HEK293 (cell line): ENCODE data around the gene CBX3.

Source experiments
- CTCF ChIA-PET: fragments of 350-600 bp; formaldehyde crosslinking; extraction: SDS; loops from one replicate; lab custom pipeline; 2021; ENCODE audit warnings: antibody characterized with exemption; lab: Yijun Ruan, JAX
- POLR2A ChIA-PET: fragments of 300-600 bp; formaldehyde crosslinking; extraction: SDS; loops from one replicate; lab custom pipeline; 2020; ENCODE audit warnings: antibody characterized with exemption, inconsistent platforms; lab: Yijun Ruan, JAX
- H3K27ac ChIP-seq: fragments of 200-500 bp; sonication (Bioruptor generic); 2 replicates; pipeline ENCODE4 v1.5.1; 2014; ENCODE audit warnings: low read depth, low read length, control low read depth, inconsistent platforms; ENCODE audit errors: extremely low read depth
- H3K36me3 ChIP-seq, 2 experiments: fragments of 200-500 bp in 1 of 2; sonication (Bioruptor generic) in 1 of 2; 1 replicate in 1 of 2; 2 replicates in 1 of 2; pipeline ENCODE4 v1.5.1; 2014 to 2017; ENCODE audit warnings: inconsistent platforms in 2 of 2, low read length in 2 of 2; ENCODE audit not compliant: control insufficient read depth in 2 of 2, insufficient read depth in 1 of 2
- H3K4me1 ChIP-seq: fragments of 200-500 bp; sonication (Bioruptor generic); 2 replicates; pipeline ENCODE4 v1.5.1; 2014; ENCODE audit warnings: mild to moderate bottlenecking, low read length, inconsistent platforms; ENCODE audit not compliant: control insufficient read depth, insufficient read depth
- H3K4me3 ChIP-seq: 2 replicates; pipeline ENCODE4 v1.5.1; 2011; ENCODE audit warnings: low read depth, mild to moderate bottlenecking, control low read depth, low read length, moderate library complexity
- H3K9me3 ChIP-seq: fragments of 200-500 bp; sonication (Bioruptor generic); 2 replicates; pipeline ENCODE4 v1.5.1; 2014; ENCODE audit warnings: low read depth, low read length, inconsistent platforms; ENCODE audit not compliant: control insufficient read depth, insufficient read depth
- INSM2 ChIP-seq: fragments of 450-650 bp; formaldehyde crosslinking; IDR thresholded peaks from 2 replicates; pipeline ENCODE4 v1.5.1; 2016; ENCODE audit warnings: missing biosample characterization, missing genetic modification characterization
- KLF16 ChIP-seq: fragments of 450-650 bp; formaldehyde crosslinking; IDR thresholded peaks from 2 replicates; pipeline ENCODE4 v1.5.1; 2017; ENCODE audit warnings: missing biosample characterization, missing genetic modification characterization
- KLF8 ChIP-seq: fragments of 450-650 bp; formaldehyde crosslinking; IDR thresholded peaks from 2 replicates; pipeline ENCODE4 v1.5.1; 2016; ENCODE audit warnings: missing biosample characterization, missing genetic modification characterization
- REST ChIP-seq: fragments of 450-650 bp; formaldehyde crosslinking; IDR thresholded peaks from 2 replicates; pipeline ENCODE4 v1.5.1; 2016; ENCODE audit warnings: missing biosample characterization, missing genetic modification characterization
- ZBTB44 ChIP-seq: fragments of 450-650 bp; IDR thresholded peaks from 2 replicates; pipeline ENCODE4 v1.5.1; 2018; ENCODE audit warnings: missing biosample characterization, mild to moderate bottlenecking, missing genetic modification characterization
- ZFP3 ChIP-seq: fragments of 450-650 bp; formaldehyde crosslinking; IDR thresholded peaks from 2 replicates; pipeline ENCODE4 v1.5.1; 2016; ENCODE audit warnings: low read depth, missing biosample characterization, missing genetic modification characterization
- ZNF140 ChIP-seq: fragments of 450-650 bp; formaldehyde crosslinking; IDR thresholded peaks from 2 replicates; pipeline ENCODE4 v1.5.1; 2016; ENCODE audit warnings: missing biosample characterization, missing genetic modification characterization
- ZNF155 ChIP-seq: fragments of 450-650 bp; formaldehyde crosslinking; IDR thresholded peaks from 2 replicates; pipeline ENCODE4 v1.5.1; 2016; ENCODE audit warnings: missing biosample characterization, missing genetic modification characterization
- ZNF280D ChIP-seq: fragments of 450-650 bp; formaldehyde crosslinking; IDR thresholded peaks from 2 replicates; pipeline ENCODE4 v1.5.1; 2016; ENCODE audit warnings: missing biosample characterization, missing genetic modification characterization
- ZNF366 ChIP-seq: fragments of 450-650 bp; formaldehyde crosslinking; conservative IDR thresholded peaks from 2 replicates; pipeline ENCODE4 v1.5.1; 2016; ENCODE audit warnings: missing biosample characterization, missing genetic modification characterization
- ZNF544 ChIP-seq: fragments of 450-650 bp; formaldehyde crosslinking; IDR thresholded peaks from 2 replicates; pipeline ENCODE4 v1.5.0; 2017; ENCODE audit warnings: missing biosample characterization, missing genetic modification characterization
- ZNF571 ChIP-seq: fragments of 450-650 bp; formaldehyde crosslinking; IDR thresholded peaks from 2 replicates; pipeline ENCODE4 v1.5.0; 2017; ENCODE audit warnings: missing biosample characterization, missing genetic modification characterization
- ZNF580 ChIP-seq: fragments of 450-650 bp; formaldehyde crosslinking; IDR thresholded peaks from 2 replicates; pipeline ENCODE4 v1.5.1; 2016; ENCODE audit warnings: missing biosample characterization, missing genetic modification characterization
- ZNF654 ChIP-seq: fragments of 450-650 bp; formaldehyde crosslinking; IDR thresholded peaks from 2 replicates; pipeline ENCODE4 v1.5.1; 2016; ENCODE audit warnings: low read depth, missing biosample characterization, missing genetic modification characterization
- ZNF792 ChIP-seq: fragments of 450-650 bp; formaldehyde crosslinking; IDR thresholded peaks from 2 replicates; pipeline ENCODE4 v1.5.1; 2016; ENCODE audit warnings: missing biosample characterization, missing genetic modification characterization

CBX3 gene

GRCh38 chr7:26233902-26234511 is 32.5 kb downstream of the CBX3 start:
- H3K4me1 ChIP-seq, result no peaks in the 10 kb centered on the region
- POLR2A ChIA-PET, result interaction anchor here (1.3 kb wide), 1 partner anchor 34 kb away, joined by 3 read pairs; no protein-coding TSS in a partner anchor
- H3K36me3 ChIP-seq, result no peaks in the 10 kb centered on the region
- CTCF ChIA-PET, result no interaction called here
- no peaks in the 10 kb centered on the region for H3K9me3 ChIP-seq
- no peak overlapping the region for H3K4me3 ChIP-seq
- no peak for TF ChIP-seq ZFP3 (tag by site-specific recombination)
- no peak for TF ChIP-seq INSM2 (tag by site-specific recombination)
- no peak for TF ChIP-seq ZNF140 (tag by site-specific recombination)
- TF ChIP-seq ZNF280D (tag by site-specific recombination), result no peak
- TF ChIP-seq REST (tag by site-specific recombination), result no peak
- TF ChIP-seq ZNF571 (tag by site-specific recombination), result no peak
- no peak for TF ChIP-seq ZNF792
- TF ChIP-seq ZBTB44 (tag by site-specific recombination), result no peak
- TF ChIP-seq ZNF544, result no peak
- TF ChIP-seq KLF8 (tag by site-specific recombination), result no peak
- no peak for TF ChIP-seq ZNF155
- no peak for TF ChIP-seq KLF16 (tag by site-specific recombination)
- no peak for TF ChIP-seq ZNF654 (tag by site-specific recombination)
- no peak for TF ChIP-seq ZNF580 (tag by site-specific recombination)
- TF ChIP-seq ZNF366 (tag by site-specific recombination), result no peak
- no peak overlapping the region for H3K27ac ChIP-seq
